B cell (primary cell): ENCODE measurements around the gene ANKRD52. TPM values are rescaled to one million over a fixed set of nuclear protein-coding genes. Genes with fewer than 3 reads are reported as not detected.

ENCODE experiments used
- ATAC-seq: fragments of 200-7000 bp; cut with Tn5 transposase; one replicate; pipeline ENCODE4 v1.10.0; 2021; ENCODE audit warnings: low read depth, mild to moderate bottlenecking, moderate number of reproducible peaks, moderate library complexity
- CTCF ChIA-PET: fragments of 350-600 bp; sonication (Branson Sonifier 250); formaldehyde crosslinking; loops from one replicate; lab custom pipeline; 2021; ENCODE audit warnings: antibody characterized with exemption, inconsistent platforms; lab: Charles Lee
- POLR2A ChIA-PET: fragments of 350-600 bp; sonication (Branson Sonifier 250); formaldehyde crosslinking; loops from one replicate; lab custom pipeline; 2021; ENCODE audit warnings: antibody characterized with exemption; lab: Charles Lee
- DNase-seq: peaks from one replicate; pipeline ENCODE4 v3.0.0; 2013
- H2AFZ ChIP-seq: 2 replicates; pipeline ENCODE4 v1.6.1; 2012; ENCODE audit warnings: mild to moderate bottlenecking, low read depth, low read length; ENCODE audit not compliant: insufficient read depth, poor library complexity, severe bottlenecking
- H3K27ac ChIP-seq, 2 donors: 1 replicate in 1 of 2; 2 replicates in 1 of 2; pipeline ENCODE4 v1.5.1; 2012 to 2013; ENCODE audit warnings: low read length in 2 of 2, mild to moderate bottlenecking in 2 of 2, moderate library complexity in 1 of 2
- H3K27me3 ChIP-seq, 4 experiments: fragments of 200-600 bp in 1 of 4; sonication (generic) in 1 of 4; replicated peaks in 1 of 4; 1 replicate in 2 of 4; 2 replicates in 2 of 4; pipeline versions ENCODE4 v1.6.1 to v1.7.0; 2013 to 2016; ENCODE audit warnings: low read length in 3 of 4, mild to moderate bottlenecking in 2 of 4, mixed read lengths in 1 of 4, moderate library complexity in 1 of 4; ENCODE audit not compliant: insufficient read depth in 4 of 4, control insufficient read depth in 3 of 4; ENCODE audit errors: control extremely low read depth in 1 of 4
- H3K36me3 ChIP-seq, 2 experiments: replicated peaks in 1 of 2; 1 replicate in 1 of 2; 2 replicates in 1 of 2; pipeline versions ENCODE4 v1.6.1 to v1.7.1; 2013; ENCODE audit warnings: low read length in 1 of 2; ENCODE audit not compliant: insufficient read depth in 2 of 2, control insufficient read depth in 1 of 2; ENCODE audit errors: control extremely low read depth in 1 of 2, extremely low read depth in 1 of 2
- H3K4me1 ChIP-seq, 2 donors: fragments of 200-600 bp in 1 of 2; sonication (generic) in 1 of 2; 1 replicate in 1 of 2; 2 replicates in 1 of 2; pipeline versions ENCODE4 v1.5.1 to v1.6.1; 2013 to 2017; ENCODE audit warnings: low read length in 2 of 2; ENCODE audit not compliant: control insufficient read depth in 2 of 2, insufficient read depth in 2 of 2
- H3K4me2 ChIP-seq: replicated peaks from 2 replicates; pipeline ENCODE3; 2012; ENCODE audit warnings: mild to moderate bottlenecking, low read depth, low read length; ENCODE audit not compliant: poor library complexity, severe bottlenecking
- H3K4me3 ChIP-seq, 5 experiments: fragments of 200-600 bp in 1 of 5; sonication (generic) in 1 of 5; 1 replicate in 3 of 5; 2 replicates in 2 of 5; pipeline versions ENCODE4 v1.5.1 to v1.7.0; 2011 to 2016; ENCODE audit warnings: low read length in 4 of 5, mild to moderate bottlenecking in 4 of 5, low read depth in 2 of 5, control low read depth in 1 of 5, moderate library complexity in 1 of 5; ENCODE audit not compliant: insufficient read depth in 1 of 5; ENCODE audit errors: control extremely low read depth in 1 of 5, extremely low read depth in 1 of 5
- H3K79me2 ChIP-seq: fragments of 200-600 bp; sonication (generic); one replicate; pipeline ENCODE4 v1.6.0; 2016; ENCODE audit warnings: low read length; ENCODE audit not compliant: control insufficient read depth, insufficient read depth
- H3K9ac ChIP-seq: fragments of 200-600 bp; sonication (generic); 2 replicates; pipeline ENCODE4 v1.6.1; 2017; ENCODE audit warnings: mild to moderate bottlenecking, low read length, moderate library complexity
- H3K9me3 ChIP-seq, 3 donors: one replicate each; pipeline versions ENCODE4 v1.6.1 to v1.7.1; 2013; ENCODE audit warnings: low read length in 2 of 3; ENCODE audit not compliant: control insufficient read depth in 2 of 3, insufficient read depth in 1 of 3; ENCODE audit errors: control extremely low read depth in 1 of 3
- H4K20me1 ChIP-seq: 2 replicates; pipeline ENCODE4 v1.6.0; 2012; ENCODE audit warnings: mild to moderate bottlenecking, low read length; ENCODE audit not compliant: insufficient read depth, control insufficient read depth, poor library complexity, severe bottlenecking
- H3K27ac Mint-ChIP-seq: one replicate; pipeline ENCODE4 v1.8.0; 2021; ENCODE audit warnings: mixed read lengths
- H3K27me3 Mint-ChIP-seq: one replicate; pipeline ENCODE4 v1.8.0; 2021; ENCODE audit warnings: mixed read lengths
- H3K4me1 Mint-ChIP-seq: one replicate; pipeline ENCODE4 v1.8.0; 2021; ENCODE audit warnings: mixed read lengths
- H3K4me3 Mint-ChIP-seq: one replicate; pipeline ENCODE4 v1.8.0; 2021; ENCODE audit warnings: mixed read lengths
- H3K9me3 Mint-ChIP-seq: one replicate; pipeline ENCODE4 v1.8.0; 2022; ENCODE audit warnings: mixed read lengths; ENCODE audit not compliant: insufficient read depth
- CTCF ChIP-seq: fragments of 200-600 bp; IDR thresholded peaks from one replicate; pipeline ENCODE4 v1.8.0; 2022; ENCODE audit warnings: antibody characterized with exemption, mild to moderate bottlenecking
- EZH2 ChIP-seq: IDR thresholded peaks from 2 replicates; pipeline ENCODE4 v1.6.1; 2012; ENCODE audit warnings: borderline replicate concordance, low read depth, mild to moderate bottlenecking, moderate library complexity, low read length; ENCODE audit not compliant: insufficient read depth, poor library complexity, severe bottlenecking
- WGBS: methylation state at CpG from one replicate; pipeline ENCODE4 v1.1.5; 2013; ENCODE audit warnings: missing lambda C conversion rate; ENCODE audit not compliant: insufficient coverage; 5-methylcytosine and 5-hydroxymethylcytosine counted together
- intact Hi-C: fragments of 100-400 bp; cut with micrococcal nuclease; formaldehyde crosslinking; loops from one replicate; pipeline ENCODE4 v1.10.0; 2022
- polyA plus RNA-seq: library from polyadenylated mRNA; depleted of rRNA; stranded (reverse); fragments of >200 nt; gene quantifications from 2 replicates; pipeline ENCODE4 v1.2.3, GENCODE V29; 2012
- total RNA-seq, 2 donors: library from RNA; stranded (reverse); fragments of 120-200 nt in 1 of 2; gene quantifications; 1 replicate in 1 of 2; 2 replicates in 1 of 2; pipeline versions ENCODE4 v1.2.3 to v1.2.4, GENCODE V29; 2013 to 2022

Gene ANKRD52
- total and polyA plus RNA-seq, 2 donors (not counting 1 experiment from before 2014, with no cell fraction given), result 17.9 to 46.5 TPM

GRCh38 chr12:56236091-56236490 lies 22.1 kb downstream of the ANKRD52 start:
- H3K27ac ChIP-seq, result no peak overlapping the region
- intact Hi-C loops, result no loop called here
- Mint-ChIP-seq H3K9me3 (no peaks in the 10 kb centered on the region), H3K27ac (no peak overlapping the region), H3K27me3 (no peaks in the 10 kb centered on the region), H3K4me3 (no peak overlapping the region), H3K4me1 (no peaks in the 10 kb centered on the region)
- H4K20me1 ChIP-seq, result no peaks in the 10 kb centered on the region
- ChIA-PET CTCF (interaction anchor here (0.6 to 1.3 kb wide), 2 partner anchors 16 to 47 kb away, joined by 3 to 4 read pairs; partner anchors contain the start of gene SMARCC2), POLR2A (no interaction called here)
- ATAC-seq (no peak), DNase-seq (no peak)
- H3K9me3 ChIP-seq, result no peaks in the 10 kb centered on the region
- no peaks in the 10 kb centered on the region for H3K4me1 ChIP-seq
- H3K36me3 ChIP-seq, result peaks cover 0 to 12% of the 10 kb centered on the region in 2 experiments
- H3K79me2 ChIP-seq, result no peaks in the 10 kb centered on the region
- 93% methylated on average over 6 of the region's 6 CpGs for whole genome bisulfite sequencing
- H2AFZ ChIP-seq, result no peak overlapping the region
- no peak overlapping the region for H3K4me2 ChIP-seq
- no peak for TF ChIP-seq CTCF
- no peak for TF ChIP-seq EZH2
- no peak overlapping the region for H3K9ac ChIP-seq
- no peaks in the 10 kb centered on the region for H3K27me3 ChIP-seq
- H3K4me3 ChIP-seq, result no peak overlapping the region

- H3K4me1 ChIP-seq, result no peaks in the 10 kb centered on the region
- H3K27me3 ChIP-seq, result no peaks in the 10 kb centered on the region
- no peak overlapping the region for H3K9ac ChIP-seq
- Mint-ChIP-seq H3K27me3 (no peaks in the 10 kb centered on the region), H3K27ac (no peak overlapping the region), H3K9me3 (no peaks in the 10 kb centered on the region), H3K4me3 (no peak overlapping the region), H3K4me1 (no peaks in the 10 kb centered on the region)
- no peak overlapping the region for H3K4me3 ChIP-seq
- TF ChIP-seq EZH2 (no peak), CTCF (no peak)
- H3K79me2 ChIP-seq, result no peaks in the 10 kb centered on the region
- no peaks in the 10 kb centered on the region for H4K20me1 ChIP-seq
- H3K27ac ChIP-seq, result no peak overlapping the region
- ChIA-PET POLR2A (interaction anchor here (0.7 kb wide), 1 partner anchor 64 kb away, joined by 6 read pairs; no protein-coding TSS in a partner anchor), CTCF (interaction anchor here (0.7 to 1.3 kb wide), 2 partner anchors 41 to 45 kb away, joined by 3 to 4 read pairs; partner anchors contain the start of gene SMARCC2)
- no peak for ATAC-seq
- intact Hi-C loops, result no loop called here
- no peak overlapping the region for H3K4me2 ChIP-seq
- H2AFZ ChIP-seq, result no peak overlapping the region
- WGBS, result 95% methylated on average over 16 of the region's 16 CpGs
- H3K9me3 ChIP-seq, result no peaks in the 10 kb centered on the region
- no peak for DNase-seq
- peaks cover 0 to under 1% of the 10 kb centered on the region in 2 experiments for H3K36me3 ChIP-seq
These were observed 23.3 kb downstream of the ANKRD52 start for GRCh38 chr12:56234746-56235436.
